K562 (cell line): Measurements from ENCODE around the gene ADAT3. TPM values are rescaled to one million over a fixed set of nuclear protein-coding genes. Genes with fewer than 3 reads are reported as not detected.

Experiments
- AFF1 ChIP-seq, 2 experiments: fragments of 450-650 bp; IDR thresholded peaks; 2 replicates each; pipeline ENCODE4 v1.6.1; 2018; ENCODE audit warnings: mild to moderate bottlenecking in 2 of 2, low read depth in 1 of 2; ENCODE audit not compliant: partially characterized antibody in 2 of 2
- ATF7 ChIP-seq: fragments of 450-650 bp; IDR thresholded peaks from 2 replicates; pipeline ENCODE4 v1.7.1; 2014; ENCODE audit warnings: mild to moderate bottlenecking, moderate library complexity
- BCLAF1 ChIP-seq, 2 experiments: fragments of 450-650 bp in 1 of 2; IDR thresholded peaks; 2 replicates each; pipeline ENCODE4 v1.6.1; 2011 to 2017; ENCODE audit warnings: low read depth in 2 of 2, antibody characterized with exemption in 1 of 2, borderline replicate concordance in 1 of 2, low read length in 1 of 2, mild to moderate bottlenecking in 1 of 2, mixed read lengths in 1 of 2; ENCODE audit not compliant: control insufficient read depth in 1 of 2
- CHD4 ChIP-seq: fragments of 200-600 bp; sonication (generic); IDR thresholded peaks from 3 replicates; pipeline ENCODE4 v1.6.1; 2012; ENCODE audit warnings: low read depth, mild to moderate bottlenecking, mixed read lengths, low read length, inconsistent platforms; ENCODE audit not compliant: insufficient read depth, insufficient replicate concordance, poor library complexity, severe bottlenecking
- ELF1 ChIP-seq: fragments of 200-800 bp; sonication (Bioruptor generic); IDR thresholded peaks from 2 replicates; pipeline ENCODE4 v1.6.1; 2016; ENCODE audit warnings: missing genetic modification characterization, missing compliant biosample characterization
- EZH2 ChIP-seq: IDR thresholded peaks from 2 replicates; pipeline ENCODE4 v1.6.1; 2012; ENCODE audit warnings: low read depth, mild to moderate bottlenecking, inconsistent platforms, low read length, borderline replicate concordance
- GABPB1 ChIP-seq: sonication (generic); formaldehyde crosslinking; IDR thresholded peaks from 2 replicates; pipeline ENCODE4 v1.8.0; 2022; ENCODE audit warnings: mild to moderate bottlenecking, missing genetic modification reagents
- GTF2E2 ChIP-seq: fragments of 200-800 bp; sonication (Bioruptor generic); IDR thresholded peaks from 2 replicates; pipeline ENCODE4 v1.6.1; 2016; ENCODE audit warnings: missing genetic modification characterization, missing compliant biosample characterization
- GTF2F1 ChIP-seq: IDR thresholded peaks from 2 replicates; pipeline ENCODE4 v1.6.1; 2011; ENCODE audit warnings: low read depth, low read length, improper control_type of control experiment
- JUN ChIP-seq, 2 experiments: sonication (generic) in 1 of 2; formaldehyde crosslinking in 1 of 2; IDR thresholded peaks; 2 replicates each; pipeline versions ENCODE4 v1.6.1 to v1.8.0; 2012 to 2022; ENCODE audit warnings: borderline replicate concordance in 2 of 2, mild to moderate bottlenecking in 2 of 2, improper control_type of control experiment in 1 of 2, low read depth in 1 of 2, low read length in 1 of 2, missing genetic modification reagents in 1 of 2
- PRPF4 ChIP-seq: fragments of 200-400 bp; formaldehyde crosslinking; IDR thresholded peaks from one replicate; pipeline ENCODE4 v1.6.1; 2017; ENCODE audit warnings: low read length, low read depth, mild to moderate bottlenecking; ENCODE audit not compliant: insufficient read depth, poor library complexity, severe bottlenecking
- PTTG1 ChIP-seq: fragments of 450-650 bp; IDR thresholded peaks from 2 replicates; pipeline ENCODE4 v1.6.1; 2016; ENCODE audit warnings: low read depth, mild to moderate bottlenecking, missing genetic modification characterization, missing compliant biosample characterization
- SAFB2 ChIP-seq: fragments of 200-400 bp; formaldehyde crosslinking; IDR thresholded peaks from 2 replicates; pipeline ENCODE4 v1.6.1; 2018; ENCODE audit warnings: borderline replicate concordance, low read length, low read depth, moderate library complexity; ENCODE audit not compliant: severe bottlenecking
- STAG1 ChIP-seq: sonication (generic); formaldehyde crosslinking; IDR thresholded peaks from 2 replicates; pipeline ENCODE4 v1.5.0; 2020; ENCODE audit warnings: missing genetic modification reagents, borderline replicate concordance
- XRCC3 ChIP-seq: fragments of 450-650 bp; IDR thresholded peaks from 2 replicates; pipeline ENCODE4 v1.6.1; 2017; ENCODE audit warnings: mild to moderate bottlenecking, moderate library complexity
- ZNF696 ChIP-seq: fragments of 250-450 bp; sonication (Bioruptor Pico); conservative IDR thresholded peaks from 2 replicates; pipeline ENCODE4 v1.4.0; 2020; ENCODE audit warnings: mild to moderate bottlenecking, moderate library complexity
- polyA plus RNA-seq, 8 experiments: library from polyadenylated mRNA; depleted of rRNA in 4 of 8; stranded (reverse) in 5 of 8; unstranded in 3 of 8; fragments of >200 nt; fragmentation: Nextera tagmentation in 2 of 8; fragmentation: Illumina TruSeq in 1 of 8; extraction: Ambion mirVana in 2 of 8; extraction: Trizol in 1 of 8; gene quantifications; 2 replicates each; pipeline versions ENCODE4 v1.2.1 to v1.2.3, GENCODE V29; 2011 to 2014; ENCODE audit warnings: inconsistent platforms in 1 of 8, missing spikeins in 1 of 8
- total RNA-seq, 7 experiments: library from RNA; depleted of rRNA in 6 of 7; stranded (reverse); fragments of >200 nt in 6 of 7; fragmentation: Illumina TruSeq in 2 of 7; extraction: Trizol in 2 of 7; gene quantifications; 2 replicates each; pipeline versions ENCODE4 v1.2.1 to v1.2.3, GENCODE V29; 2011 to 2021; ENCODE audit warnings: low replicate concordance in 1 of 7

ADAT3 gene
- total and polyA plus RNA-seq, 9 of the 15 experiments (the other 6 are each of a cell fraction or from before 2014, with no cell fraction given) = 0.67 to 15.6 (median 7.8) TPM; not detected in 4

- no peak for TF ChIP-seq CHD4
- TF ChIP-seq XRCC3 = no peak
- no peak for TF ChIP-seq PTTG1 (tag)
- peak; percentile 65; the same call in 1 of the 2 replicates for TF ChIP-seq JUN (IDR thresholded peaks at IDR 0.05; ENCODE audit: borderline replicate concordance, low read depth, low read length)
- TF ChIP-seq JUN (CRISPR knock-in tag; IDR thresholded peaks at IDR 0.05; ENCODE audit: borderline replicate concordance) = no peak
- TF ChIP-seq SAFB2 = no peak
- TF ChIP-seq GTF2F1 = no peak
- TF ChIP-seq BCLAF1 (IDR thresholded peaks at IDR 0.05; ENCODE audit: borderline replicate concordance in 1 of 2, control insufficient read depth in 1 of 2, low read depth in 2 of 2, low read length in 1 of 2) = 0 out of 4 replicates have a peak, but pooled peaks of 1 of the 2 experiments have one; percentile 26
- peak; percentile 75 for TF ChIP-seq PRPF4
- 0 out of 2 replicates have a peak, but pooled peaks have one; percentile 39 for TF ChIP-seq GABPB1
- no peak; the same call in 1 of the 2 replicates for TF ChIP-seq GTF2E2 (tag)
- TF ChIP-seq AFF1 (IDR thresholded peaks at IDR 0.05; ENCODE audit: low read depth in 1 of 2, partially characterized antibody in 2 of 2) = peak in 1 of 2 experiments; percentile 20
- no peak for TF ChIP-seq EZH2
- TF ChIP-seq STAG1 (CRISPR knock-in tag) = no peak
- TF ChIP-seq ELF1 = peak; percentile 91
- no peak for TF ChIP-seq ZNF696 (CRISPR knock-in tag)
- peak; percentile 59; the same call in 1 of the 2 replicates for TF ChIP-seq ATF7
Observed at GRCh38 chr19:1863638-1864479, 41.3 kb upstream of the ADAT3 start (continued).
